H9 (cell line): ENCODE results near the gene PIPOX. TPM values are rescaled to one million over a fixed set of nuclear protein-coding genes. Genes with fewer than 3 reads are reported as not detected.

Experiments used
- DNase-seq: peaks from one replicate; pipeline ENCODE4 v3.0.0-alpha.2; 2017
- H2AFZ ChIP-seq: one replicate; pipeline ENCODE4 v1.6.1; 2013; ENCODE audit warnings: mild to moderate bottlenecking, low read length, control low read depth, moderate library complexity
- H2AK5ac ChIP-seq: 2 replicates; pipeline ENCODE4 v1.6.1; 2013; ENCODE audit warnings: low read length, control low read depth, mixed read lengths; ENCODE audit not compliant: insufficient read length
- H2BK120ac ChIP-seq: one replicate; pipeline ENCODE4 v1.6.1; 2013; ENCODE audit warnings: low read depth, mild to moderate bottlenecking, low read length, control low read depth, inconsistent platforms; ENCODE audit not compliant: poor library complexity, severe bottlenecking
- H2BK12ac ChIP-seq: 2 replicates; pipeline ENCODE4 v1.6.1; 2013; ENCODE audit warnings: low read length, control low read depth, mixed read lengths, low read depth; ENCODE audit not compliant: insufficient read length
- H2BK15ac ChIP-seq: 2 replicates; pipeline ENCODE4 v1.6.1; 2013; ENCODE audit warnings: low read depth, low read length, control low read depth
- H2BK20ac ChIP-seq: one replicate; pipeline ENCODE4 v1.6.1; 2013; ENCODE audit warnings: low read depth, mild to moderate bottlenecking, low read length, control low read depth, inconsistent platforms; ENCODE audit not compliant: poor library complexity, severe bottlenecking
- H2BK5ac ChIP-seq: 2 replicates; pipeline ENCODE4 v1.6.1; 2013; ENCODE audit warnings: low read length, control low read depth, mixed read lengths; ENCODE audit not compliant: insufficient read length
- H3K14ac ChIP-seq: 2 replicates; pipeline ENCODE4 v1.6.1; 2013; ENCODE audit warnings: low read length, control low read depth; ENCODE audit not compliant: insufficient read depth
- H3K18ac ChIP-seq: 2 replicates; pipeline ENCODE4 v1.6.1; 2013; ENCODE audit warnings: low read depth, mild to moderate bottlenecking, mixed read lengths, low read length, control low read depth; ENCODE audit not compliant: insufficient read length
- H3K23ac ChIP-seq: 2 replicates; pipeline ENCODE4 v1.6.1; 2013; ENCODE audit warnings: low read length, control low read depth, mixed read lengths, low read depth; ENCODE audit not compliant: insufficient read length
- H3K23me2 ChIP-seq: 2 replicates; pipeline ENCODE4 v1.6.1; 2013; ENCODE audit warnings: low read depth, mild to moderate bottlenecking, mixed read lengths, low read length, control low read depth; ENCODE audit not compliant: insufficient read length, poor library complexity, severe bottlenecking
- H3K27ac ChIP-seq: 2 replicates; pipeline ENCODE4 v1.5.1; 2013; ENCODE audit warnings: low read length, control low read depth, mixed read lengths, low read depth; ENCODE audit not compliant: insufficient read length
- H3K27me3 ChIP-seq: 2 replicates; pipeline ENCODE4 v1.6.1; 2013; ENCODE audit warnings: low read length, control low read depth, inconsistent platforms; ENCODE audit not compliant: insufficient read depth
- H3K4ac ChIP-seq: 2 replicates; pipeline ENCODE4 v1.6.1; 2013; ENCODE audit warnings: low read depth, mild to moderate bottlenecking, control low read depth, inconsistent platforms, low read length, moderate library complexity
- H3K4me1 ChIP-seq: 2 replicates; pipeline ENCODE4 v1.6.1; 2013; ENCODE audit warnings: low read length, control low read depth, inconsistent platforms; ENCODE audit not compliant: insufficient read depth
- H3K4me2 ChIP-seq: 2 replicates; pipeline ENCODE4 v1.6.1; 2013; ENCODE audit warnings: low read length, control low read depth, mixed read lengths; ENCODE audit not compliant: insufficient read length, insufficient read depth
- H3K56ac ChIP-seq: 2 replicates; pipeline ENCODE4 v1.6.1; 2013; ENCODE audit warnings: low read depth, mild to moderate bottlenecking, mixed read lengths, low read length, control low read depth; ENCODE audit not compliant: insufficient read length
- H3K79me1 ChIP-seq: 2 replicates; pipeline ENCODE4 v1.6.1; 2013; ENCODE audit warnings: low read depth, mild to moderate bottlenecking, moderate library complexity, low read length, control low read depth, inconsistent platforms; ENCODE audit not compliant: insufficient read depth, poor library complexity, severe bottlenecking
- H3K79me2 ChIP-seq: 2 replicates; pipeline ENCODE4 v1.6.1; 2013; ENCODE audit warnings: low read length, control low read depth, inconsistent platforms; ENCODE audit not compliant: insufficient read depth
- H3K9ac ChIP-seq: 2 replicates; pipeline ENCODE4 v1.6.1; 2013; ENCODE audit warnings: low read length, control low read depth, mixed read lengths; ENCODE audit not compliant: insufficient read length; ENCODE audit errors: extremely low read depth
- H3K9me3 ChIP-seq: one replicate; pipeline ENCODE4 v1.6.1; 2013; ENCODE audit warnings: low read depth, low read length, inconsistent platforms; ENCODE audit not compliant: control insufficient read depth
- H3T11ph ChIP-seq: one replicate; pipeline ENCODE4 v1.6.1; 2013; ENCODE audit warnings: mild to moderate bottlenecking, low read length, control low read depth, inconsistent platforms
- H4K20me1 ChIP-seq: one replicate; pipeline ENCODE4 v1.6.1; 2013; ENCODE audit not compliant: control insufficient read depth, insufficient read length, insufficient read depth
- H4K5ac ChIP-seq: 2 replicates; pipeline ENCODE4 v1.6.1; 2013; ENCODE audit warnings: low read depth, mild to moderate bottlenecking, mixed read lengths, low read length, control low read depth; ENCODE audit not compliant: insufficient read length
- H4K8ac ChIP-seq: replicated peaks from 2 replicates; pipeline ENCODE4 v1.6.1; 2013; ENCODE audit warnings: low read length, control low read depth, mixed read lengths, low read depth; ENCODE audit not compliant: insufficient read length
- H4K91ac ChIP-seq: 2 replicates; pipeline ENCODE4 v1.6.1; 2013; ENCODE audit warnings: low read depth, mild to moderate bottlenecking, moderate library complexity, mixed read lengths, low read length, control low read depth; ENCODE audit not compliant: insufficient read length
- H3K27ac Mint-ChIP-seq, 3 experiments: 2 replicates in 2 of 3; 3 replicates in 1 of 3; pipeline ENCODE4 v1.8.0; 2020 to 2021; ENCODE audit warnings: mixed read lengths in 3 of 3, mild to moderate bottlenecking in 1 of 3, moderate library complexity in 1 of 3
- H3K27me3 Mint-ChIP-seq: 2 replicates; pipeline ENCODE4 v1.8.0; 2021; ENCODE audit warnings: low read depth, mild to moderate bottlenecking, moderate library complexity, mixed read lengths
- H3K36me3 Mint-ChIP-seq, 3 experiments: 2 replicates in 2 of 3; 3 replicates in 1 of 3; pipeline ENCODE4 v1.8.0; 2020 to 2021; ENCODE audit warnings: low read depth in 3 of 3, mixed read lengths in 3 of 3; ENCODE audit not compliant: insufficient read depth in 1 of 3
- H3K4me1 Mint-ChIP-seq, 2 experiments: 2 replicates each; pipeline ENCODE4 v1.8.0; 2020; ENCODE audit warnings: mixed read lengths in 2 of 2
- H3K4me3 Mint-ChIP-seq, 2 experiments: 2 replicates in 1 of 2; 3 replicates in 1 of 2; pipeline ENCODE4 v1.8.0; 2020 to 2021; ENCODE audit warnings: mild to moderate bottlenecking in 2 of 2, mixed read lengths in 2 of 2, moderate library complexity in 1 of 2
- H3K9me3 Mint-ChIP-seq, 2 experiments: 2 replicates in 1 of 2; 3 replicates in 1 of 2; pipeline ENCODE4 v1.8.0; 2020; ENCODE audit warnings: mild to moderate bottlenecking in 2 of 2, mixed read lengths in 2 of 2, moderate library complexity in 1 of 2
- WGBS: extraction: QIAGEN DNeasy Blood & Tissue Kit; methylation state at CpG from one replicate; pipeline ENCODE4 v1.1.7; 2013; ENCODE audit warnings: missing lambda C conversion rate, low lambda C conversion rate, mixed read lengths; ENCODE audit not compliant: insufficient read length; ENCODE audit errors: extremely low coverage; 5-methylcytosine and 5-hydroxymethylcytosine counted together
- total RNA-seq: library from RNA; stranded (reverse); gene quantifications from 2 replicates; pipeline ENCODE4 v1.2.1, GENCODE V29; 2021
- TF ChIP-seq, protein P1 (sequence below): fragments of 200-600 bp; sonication (generic); conservative IDR thresholded peaks from 3 replicates; pipeline ENCODE4 v1.8.0; 2021; ENCODE audit warnings: antibody characterized with exemption, mild to moderate bottlenecking

Gene PIPOX
- total RNA-seq, 1 experiment from 2014 or later, result 30.1 TPM

DNA sequence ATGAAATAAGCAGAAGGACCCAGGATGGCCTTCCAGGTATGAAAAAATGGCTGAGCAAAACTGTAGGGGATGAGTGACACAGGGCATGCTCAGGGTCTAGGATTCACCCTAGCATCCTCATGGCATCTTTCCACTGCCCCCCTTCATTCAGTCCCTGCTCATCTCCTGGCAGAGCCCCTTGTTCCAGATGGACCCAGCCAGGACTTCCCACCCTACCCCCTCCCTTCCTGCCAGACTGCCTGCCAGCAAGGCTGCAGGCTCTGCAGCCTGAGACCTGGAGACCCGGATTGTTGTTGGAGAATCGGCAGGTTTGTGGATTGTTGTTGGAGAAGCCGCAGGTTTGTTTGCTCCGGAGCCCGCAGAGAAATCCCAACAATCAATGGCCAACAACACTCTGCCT, 43.7 kb upstream of the PIPOX start:
- Histone ChIP-seq H3K27ac (no peak overlapping the region), H2BK15ac (no peak overlapping the region), H3K18ac (no peak overlapping the region), H3K9ac (no peak overlapping the region), H2AK5ac (no peak overlapping the region), H3K56ac (no peak overlapping the region), H3K4me2 (no peak overlapping the region), H4K20me1 (no peaks in the 10 kb centered on the region), H3K79me1 (no peaks in the 10 kb centered on the region), H3K14ac (no peak overlapping the region), H4K8ac (no peak overlapping the region), H4K91ac (no peak overlapping the region), H3K23ac (no peak overlapping the region), H3T11ph (no peak overlapping the region), H3K4me1 (peaks cover 10% of the 10 kb centered on the region; the same call in 1 of the 2 replicates), H4K5ac (no peak overlapping the region), H3K4ac (no peak overlapping the region), H3K79me2 (no peaks in the 10 kb centered on the region), H3K23me2 (no peaks in the 10 kb centered on the region), H2BK120ac (no peak overlapping the region), H2BK20ac (no peak overlapping the region), H2BK5ac (no peak overlapping the region), H2AFZ (no peak overlapping the region), H3K27me3 (peaks cover 2% of the 10 kb centered on the region; the same call in 1 of the 2 replicates), H3K9me3 (no peaks in the 10 kb centered on the region), H2BK12ac (no peak overlapping the region)
- no CpG with 5 or more reads among the region's 5 CpGs for WGBS
- Mint-ChIP-seq H3K27ac (no peak overlapping the region), H3K4me3 (no peak overlapping the region), H3K4me1 (peaks cover 54 to 59% of the 10 kb centered on the region in 2 experiments), H3K9me3 (no peaks in the 10 kb centered on the region), H3K27me3 (peaks cover 48% of the 10 kb centered on the region), H3K36me3 (no peaks in the 10 kb centered on the region; a peak in 1 of 7 replicates)
- TF ChIP-seq, protein P1, sequence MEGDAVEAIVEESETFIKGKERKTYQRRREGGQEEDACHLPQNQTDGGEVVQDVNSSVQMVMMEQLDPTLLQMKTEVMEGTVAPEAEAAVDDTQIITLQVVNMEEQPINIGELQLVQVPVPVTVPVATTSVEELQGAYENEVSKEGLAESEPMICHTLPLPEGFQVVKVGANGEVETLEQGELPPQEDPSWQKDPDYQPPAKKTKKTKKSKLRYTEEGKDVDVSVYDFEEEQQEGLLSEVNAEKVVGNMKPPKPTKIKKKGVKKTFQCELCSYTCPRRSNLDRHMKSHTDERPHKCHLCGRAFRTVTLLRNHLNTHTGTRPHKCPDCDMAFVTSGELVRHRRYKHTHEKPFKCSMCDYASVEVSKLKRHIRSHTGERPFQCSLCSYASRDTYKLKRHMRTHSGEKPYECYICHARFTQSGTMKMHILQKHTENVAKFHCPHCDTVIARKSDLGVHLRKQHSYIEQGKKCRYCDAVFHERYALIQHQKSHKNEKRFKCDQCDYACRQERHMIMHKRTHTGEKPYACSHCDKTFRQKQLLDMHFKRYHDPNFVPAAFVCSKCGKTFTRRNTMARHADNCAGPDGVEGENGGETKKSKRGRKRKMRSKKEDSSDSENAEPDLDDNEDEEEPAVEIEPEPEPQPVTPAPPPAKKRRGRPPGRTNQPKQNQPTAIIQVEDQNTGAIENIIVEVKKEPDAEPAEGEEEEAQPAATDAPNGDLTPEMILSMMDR, result no peak
- no peak for DNase-seq
